Measurements from ENCODE around the gene NMT1.

Gene NMT1

GRCh38 chr17:45101883-45102811, 41.0 kb downstream of the NMT1 start:
- H3K79me2 ChIP-seq (ENCODE audit: insufficient read depth, low read depth) = no peaks in the 10 kb centered on the region
- no peak overlapping the region for H3K4me2 ChIP-seq

GRCh38 chr17:45102856-45103255, 41.7 kb downstream of the NMT1 start:
- H3K4me3 ChIP-seq (IDR thresholded peaks at IDR 0.05; ENCODE audit: insufficient read depth, low read depth, low read length) = no peak overlapping the region
- peaks cover 5% of the 10 kb centered on the region; the same call in 1 of the 2 replicates for H3K36me3 ChIP-seq (ENCODE audit: insufficient read depth)

More at GRCh38 chr17:45101883-45102811, 41.0 kb downstream of the NMT1 start:
- H4K20me1 ChIP-seq (ENCODE audit: insufficient read depth) = no peaks in the 10 kb centered on the region
- no peak overlapping the region for H3K27ac ChIP-seq
- no peak overlapping the region for H3K4me3 ChIP-seq (IDR thresholded peaks at IDR 0.05; ENCODE audit: insufficient read depth, low read depth, low read length)
- H3K9ac ChIP-seq = no peak overlapping the region
- H3K27me3 ChIP-seq (ENCODE audit: insufficient read depth, low read depth) = no peaks in the 10 kb centered on the region
- peaks cover 11% of the 10 kb centered on the region; the same call in 1 of the 2 replicates for H3K36me3 ChIP-seq (ENCODE audit: insufficient read depth)
- peaks cover 15% of the 10 kb centered on the region for H3K4me1 ChIP-seq (ENCODE audit: low read depth, poor library complexity, severe bottlenecking)
- H2AFZ ChIP-seq (ENCODE audit: low read depth) = no peak overlapping the region
- TF ChIP-seq, protein P1, sequence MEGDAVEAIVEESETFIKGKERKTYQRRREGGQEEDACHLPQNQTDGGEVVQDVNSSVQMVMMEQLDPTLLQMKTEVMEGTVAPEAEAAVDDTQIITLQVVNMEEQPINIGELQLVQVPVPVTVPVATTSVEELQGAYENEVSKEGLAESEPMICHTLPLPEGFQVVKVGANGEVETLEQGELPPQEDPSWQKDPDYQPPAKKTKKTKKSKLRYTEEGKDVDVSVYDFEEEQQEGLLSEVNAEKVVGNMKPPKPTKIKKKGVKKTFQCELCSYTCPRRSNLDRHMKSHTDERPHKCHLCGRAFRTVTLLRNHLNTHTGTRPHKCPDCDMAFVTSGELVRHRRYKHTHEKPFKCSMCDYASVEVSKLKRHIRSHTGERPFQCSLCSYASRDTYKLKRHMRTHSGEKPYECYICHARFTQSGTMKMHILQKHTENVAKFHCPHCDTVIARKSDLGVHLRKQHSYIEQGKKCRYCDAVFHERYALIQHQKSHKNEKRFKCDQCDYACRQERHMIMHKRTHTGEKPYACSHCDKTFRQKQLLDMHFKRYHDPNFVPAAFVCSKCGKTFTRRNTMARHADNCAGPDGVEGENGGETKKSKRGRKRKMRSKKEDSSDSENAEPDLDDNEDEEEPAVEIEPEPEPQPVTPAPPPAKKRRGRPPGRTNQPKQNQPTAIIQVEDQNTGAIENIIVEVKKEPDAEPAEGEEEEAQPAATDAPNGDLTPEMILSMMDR (conservative IDR thresholded peaks at IDR 0.05; ENCODE audit: low read depth, low read length) = no peak

DNA sequence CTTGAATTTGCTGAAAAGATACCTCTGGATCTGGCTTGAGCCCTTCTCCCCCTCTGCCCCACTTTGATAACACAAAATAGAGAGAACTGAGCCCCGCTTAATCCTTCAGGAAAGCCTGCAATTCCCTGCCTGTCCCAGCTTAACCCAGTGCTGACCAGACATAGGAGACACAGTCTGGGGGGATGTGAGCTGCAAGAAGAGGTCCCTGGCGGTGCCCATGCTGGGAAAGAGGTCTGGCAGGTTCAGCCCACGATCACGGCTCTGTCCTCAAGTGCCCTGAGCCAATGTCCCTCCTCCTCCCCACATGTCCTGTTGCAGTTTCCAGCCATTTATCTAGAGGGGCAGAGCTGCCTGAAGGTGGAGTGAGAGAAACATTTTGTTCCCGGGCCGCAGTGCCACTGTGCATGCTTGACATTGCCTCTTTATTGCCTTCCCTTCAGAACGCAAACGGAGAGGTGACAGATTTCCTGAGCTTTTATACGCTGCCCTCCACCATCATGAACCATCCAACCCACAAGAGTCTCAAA, 42.2 kb downstream of the NMT1 start:
- no peaks in the 10 kb centered on the region for H3K79me2 ChIP-seq (ENCODE audit: insufficient read depth, low read depth)
- H3K27me3 ChIP-seq (ENCODE audit: insufficient read depth, low read depth) = no peaks in the 10 kb centered on the region
- no peak overlapping the region for H3K4me2 ChIP-seq
- TF ChIP-seq, protein P1 (conservative IDR thresholded peaks at IDR 0.05; ENCODE audit: low read depth, low read length) = no peak
- H2AFZ ChIP-seq (ENCODE audit: low read depth) = no peak overlapping the region
- H3K36me3 ChIP-seq (ENCODE audit: insufficient read depth) = peaks cover 5% of the 10 kb centered on the region; the same call in 1 of the 2 replicates
- H3K9ac ChIP-seq = no peak overlapping the region
- peaks cover 8% of the 10 kb centered on the region for H3K4me1 ChIP-seq (ENCODE audit: low read depth, poor library complexity, severe bottlenecking)
- no peaks in the 10 kb centered on the region for H4K20me1 ChIP-seq (ENCODE audit: insufficient read depth)
- H3K27ac ChIP-seq = no peak overlapping the region
- H3K4me3 ChIP-seq (IDR thresholded peaks at IDR 0.05; ENCODE audit: insufficient read depth, low read depth, low read length) = no peak overlapping the region

More at GRCh38 chr17:45102856-45103255, 41.7 kb downstream of the NMT1 start:
- H3K4me1 ChIP-seq (ENCODE audit: low read depth, poor library complexity, severe bottlenecking) = peaks cover 13% of the 10 kb centered on the region
- TF ChIP-seq, protein P1 (conservative IDR thresholded peaks at IDR 0.05; ENCODE audit: low read depth, low read length) = no peak
- no peak overlapping the region for H3K4me2 ChIP-seq
- no peak overlapping the region for H2AFZ ChIP-seq (ENCODE audit: low read depth)
- H3K9ac ChIP-seq = no peak overlapping the region
- no peaks in the 10 kb centered on the region for H4K20me1 ChIP-seq (ENCODE audit: insufficient read depth)
- no peaks in the 10 kb centered on the region for H3K27me3 ChIP-seq (ENCODE audit: insufficient read depth, low read depth)
- no peak overlapping the region for H3K27ac ChIP-seq
- no peaks in the 10 kb centered on the region for H3K79me2 ChIP-seq (ENCODE audit: insufficient read depth, low read depth)

DNA sequence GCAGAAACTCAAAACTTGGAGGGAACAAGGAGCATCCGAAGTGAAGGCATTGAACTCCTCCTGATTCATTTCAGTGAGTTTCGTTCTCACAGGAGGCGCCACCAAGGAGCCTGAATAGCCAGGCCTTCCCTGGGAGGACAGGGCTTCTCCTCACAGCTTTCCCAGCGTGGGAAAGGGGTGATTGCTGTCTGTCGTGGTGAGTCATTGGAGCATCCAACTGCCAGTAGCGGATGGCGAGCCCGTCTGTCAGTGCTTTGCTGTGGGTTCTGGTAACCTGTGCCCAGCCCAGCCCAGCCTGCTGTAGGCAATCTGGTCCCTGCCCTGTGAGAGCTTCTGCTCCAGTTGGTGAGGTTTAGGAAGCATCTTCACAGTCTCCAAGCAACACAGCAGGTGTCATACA, 42.9 kb downstream of the NMT1 start:
- Histone ChIP-seq H2AFZ (ENCODE audit: low read depth) (no peak overlapping the region), H3K9ac (no peak overlapping the region), H3K4me1 (ENCODE audit: low read depth, poor library complexity, severe bottlenecking) (peaks cover 1% of the 10 kb centered on the region), H3K79me2 (ENCODE audit: insufficient read depth, low read depth) (no peaks in the 10 kb centered on the region), H3K36me3 (ENCODE audit: insufficient read depth) (no peaks in the 10 kb centered on the region; the same call in 1 of the 2 replicates), H4K20me1 (ENCODE audit: insufficient read depth) (no peaks in the 10 kb centered on the region), H3K27ac (no peak overlapping the region), H3K4me3 (IDR thresholded peaks at IDR 0.05; ENCODE audit: insufficient read depth, low read depth, low read length) (no peak overlapping the region), H3K27me3 (ENCODE audit: insufficient read depth, low read depth) (no peaks in the 10 kb centered on the region), H3K4me2 (no peak overlapping the region)
- TF ChIP-seq, protein P1 (conservative IDR thresholded peaks at IDR 0.05; ENCODE audit: low read depth, low read length) = no peak
